Activated gamma-delta T cell treated with Interleukin-2 at 50 U/mL for 16 hours (primary cell): ENCODE results near the gene DNAJC18.

Experiments used
- DNase-seq: peaks from one replicate; pipeline ENCODE4 v3.0.0-alpha.2; 2020

DNAJC18 gene

DNA sequence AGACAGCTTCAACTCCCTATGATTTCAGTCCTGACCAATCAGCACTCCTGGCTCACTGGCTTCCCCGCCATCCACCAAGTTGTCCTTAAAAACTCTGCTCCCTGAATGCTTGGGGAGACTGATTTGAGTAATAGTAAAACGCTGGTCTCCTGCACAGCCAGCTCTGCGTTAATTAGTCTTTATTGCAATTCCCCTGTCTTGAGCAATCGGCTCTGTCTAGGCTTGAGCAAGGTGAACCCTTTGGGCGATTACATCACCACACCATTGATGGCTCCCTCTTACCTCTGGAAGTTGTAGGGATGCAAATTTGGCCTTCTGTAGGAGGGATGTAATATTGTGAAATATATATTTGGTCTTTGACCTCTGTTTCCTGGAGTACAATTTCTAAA lies 53.3 kb downstream of the DNAJC18 start:
- DNase-seq: no peak

DNA sequence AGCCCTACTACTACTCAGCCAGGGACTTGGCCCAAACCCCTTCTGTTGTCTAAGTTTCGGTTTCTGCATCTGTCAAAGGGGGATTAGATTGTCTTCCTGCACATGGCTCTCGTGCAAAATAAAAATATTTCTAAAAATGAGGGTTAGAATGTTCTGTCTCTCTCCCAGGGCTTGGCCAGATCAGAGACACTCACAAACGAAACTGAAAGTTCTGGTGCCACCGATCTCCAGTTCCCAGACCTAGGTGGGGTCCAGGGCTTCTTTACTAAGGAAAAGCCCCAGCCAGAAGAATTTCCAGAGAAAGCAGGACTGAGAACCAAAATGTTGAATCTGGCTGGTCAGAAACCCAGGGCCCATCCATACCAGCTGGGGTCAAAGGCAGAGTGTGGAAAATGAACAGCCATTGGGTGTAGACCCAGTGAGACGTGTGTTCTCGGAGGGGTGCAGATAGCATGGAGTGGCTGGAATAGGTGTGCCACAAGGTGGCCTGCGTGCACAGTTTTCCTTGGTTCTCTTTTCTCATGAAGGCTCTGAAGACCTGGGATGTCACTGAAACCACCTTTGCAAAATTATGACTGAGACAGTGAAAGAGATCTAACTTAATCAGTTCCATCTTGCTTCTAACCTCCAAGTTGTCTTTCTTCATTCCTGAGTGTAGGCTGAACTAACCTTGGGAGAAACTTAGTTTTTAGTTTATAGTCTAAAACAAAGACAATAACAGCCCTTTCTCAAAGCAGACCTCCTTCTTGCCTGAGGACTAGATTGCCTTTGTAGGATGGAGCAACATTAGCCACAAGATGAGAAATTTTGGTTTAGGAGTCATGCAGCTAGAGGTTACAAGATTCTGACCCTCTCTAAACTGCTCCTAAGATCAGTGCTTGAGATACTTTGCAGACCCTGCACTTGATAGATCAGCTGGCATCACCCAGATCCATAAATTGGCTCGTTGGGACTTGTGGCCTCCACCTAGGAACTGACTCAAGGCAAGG lies 54.0 kb downstream of the DNAJC18 start:
- no peak for DNase-seq

DNA sequence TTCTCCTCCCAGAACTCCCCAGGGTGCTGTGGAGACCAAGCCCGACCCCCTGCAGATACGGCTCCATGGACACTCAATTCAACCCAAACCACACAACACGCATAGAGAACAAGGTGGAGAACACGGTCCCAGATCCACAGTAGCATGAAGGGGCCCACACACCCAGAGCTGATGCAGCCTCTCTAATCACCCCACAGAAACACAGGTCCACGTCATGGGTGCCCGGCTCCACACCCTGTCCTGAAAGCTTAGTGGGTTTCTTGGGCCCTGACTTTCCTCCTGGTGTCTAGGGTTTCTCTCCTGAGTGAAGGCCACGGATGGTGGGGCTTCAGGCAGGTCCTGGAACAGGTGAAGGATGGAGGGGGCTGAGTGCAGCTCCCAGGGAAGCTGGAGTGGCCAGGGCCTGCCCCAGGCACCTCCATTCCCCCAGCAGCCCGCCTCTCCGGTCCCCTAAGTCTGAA lies 54.7 kb downstream of the DNAJC18 start:
- DNase-seq: no peak

DNA sequence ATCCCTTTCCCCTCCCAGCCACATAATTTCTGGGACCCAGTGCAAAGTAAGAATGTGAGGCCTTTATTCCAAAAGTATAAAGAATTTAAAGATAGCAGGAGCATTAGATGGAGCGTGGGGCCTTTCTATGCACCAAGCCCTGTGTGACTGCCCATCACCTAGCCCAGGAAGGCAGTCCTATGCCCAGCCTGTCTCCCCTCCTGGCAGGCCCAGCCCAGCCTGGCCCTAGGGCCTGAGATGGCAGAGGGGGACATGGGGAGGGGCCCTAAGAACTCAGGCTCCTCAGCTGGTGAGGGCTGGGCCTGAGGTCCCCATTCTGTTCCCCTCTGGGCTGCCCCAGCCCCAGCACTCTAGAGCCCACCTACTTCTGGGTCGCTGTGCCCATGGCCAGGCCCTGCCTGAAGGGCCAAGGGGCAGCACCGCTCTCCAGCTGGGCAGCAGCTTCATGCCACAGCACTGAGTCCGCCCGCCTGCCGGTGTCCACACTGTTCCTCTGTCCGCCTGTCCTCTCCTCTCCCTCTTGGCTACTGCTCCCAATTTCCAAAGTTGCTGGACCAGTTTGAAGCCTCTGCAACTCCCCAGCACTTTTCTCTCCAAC lies 55.2 kb downstream of the DNAJC18 start:
- DNase-seq: no peak

DNA sequence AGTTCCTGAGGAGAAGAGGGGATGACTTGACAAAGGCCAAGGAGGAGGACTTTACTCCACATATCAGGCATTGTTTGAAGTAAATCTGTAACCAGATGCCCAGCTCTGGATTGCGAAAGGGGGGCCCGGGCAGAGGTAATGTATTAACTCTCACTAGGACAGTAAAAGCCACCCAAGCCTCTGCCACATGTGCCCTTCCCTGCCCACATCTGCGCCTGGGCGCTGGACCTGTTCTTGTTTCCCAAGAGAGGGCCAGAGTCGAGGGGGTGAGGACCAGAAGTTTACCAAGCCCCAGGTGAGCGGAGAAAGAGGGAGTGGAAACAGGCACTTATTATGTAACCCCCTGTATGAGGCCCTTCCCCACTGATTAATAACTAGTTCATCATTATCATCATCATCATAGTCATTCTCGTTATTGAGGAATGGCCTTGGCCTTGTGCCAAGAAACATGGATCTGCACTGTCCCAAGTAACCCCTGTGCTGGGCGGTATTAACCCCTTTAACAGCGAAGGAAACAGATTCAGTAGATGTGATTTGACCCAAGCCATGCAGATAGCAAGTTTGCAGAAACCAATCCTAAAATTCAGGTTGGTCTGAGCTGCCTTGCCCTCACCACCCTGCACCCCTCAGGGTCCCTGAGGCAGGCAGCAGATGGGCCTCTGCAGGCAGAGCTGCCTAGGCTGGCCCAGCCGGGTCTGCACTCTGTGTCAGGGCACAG lies 55.9 kb downstream of the DNAJC18 start, which contains the start of gene SLC23A1:
TSS of gene SLC23A1 (minus strand) at position 23 of the 718 bp plus-strand sequence. CDS start 44 bp downstream, outside the sequence.
- DNase-seq: no peak

GRCh38 chr5:139382807-139383206 lies 56.5 kb downstream of the DNAJC18 start:
- DNase-seq: no peak

GRCh38 chr5:139381837-139382761 lies 57.2 kb downstream of the DNAJC18 start:
- DNase-seq: no peak

GRCh38 chr5:139379626-139380449 lies 59.5 kb downstream of the DNAJC18 start:
- no peak for DNase-seq

- DNase-seq: no peak
Observed at GRCh38 chr5:139378941-139379361, 60.4 kb downstream of the DNAJC18 start.

- DNase-seq: no peak
Observed at GRCh38 chr5:139378101-139378825, 61.1 kb downstream of the DNAJC18 start.

- DNase-seq: no peak
Observed at GRCh38 chr5:139377226-139377625, 62.1 kb downstream of the DNAJC18 start.

DNA sequence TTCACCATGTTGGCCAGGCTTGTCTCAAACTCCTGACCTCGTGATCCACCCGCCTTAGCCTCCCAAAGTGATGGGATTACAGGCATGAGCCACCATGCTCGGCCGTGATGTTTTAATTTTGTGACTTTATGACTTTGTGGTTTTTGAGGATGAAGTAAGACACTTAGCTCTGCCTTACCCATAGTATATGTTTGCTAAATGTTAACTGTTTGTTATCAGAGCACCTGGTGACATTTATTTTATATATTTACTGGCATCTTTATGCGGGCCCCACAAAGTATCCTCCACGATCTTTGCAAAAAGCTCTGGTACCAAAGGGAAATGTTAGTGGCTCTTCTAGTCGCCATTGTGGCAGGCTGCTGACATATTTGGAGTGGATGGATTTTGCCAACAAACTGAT lies 63.0 kb downstream of the DNAJC18 start:
- DNase-seq: no peak

- DNase-seq: no peak
Observed at GRCh38 chr5:139374909-139375308, 64.4 kb downstream of the DNAJC18 start.

DNA sequence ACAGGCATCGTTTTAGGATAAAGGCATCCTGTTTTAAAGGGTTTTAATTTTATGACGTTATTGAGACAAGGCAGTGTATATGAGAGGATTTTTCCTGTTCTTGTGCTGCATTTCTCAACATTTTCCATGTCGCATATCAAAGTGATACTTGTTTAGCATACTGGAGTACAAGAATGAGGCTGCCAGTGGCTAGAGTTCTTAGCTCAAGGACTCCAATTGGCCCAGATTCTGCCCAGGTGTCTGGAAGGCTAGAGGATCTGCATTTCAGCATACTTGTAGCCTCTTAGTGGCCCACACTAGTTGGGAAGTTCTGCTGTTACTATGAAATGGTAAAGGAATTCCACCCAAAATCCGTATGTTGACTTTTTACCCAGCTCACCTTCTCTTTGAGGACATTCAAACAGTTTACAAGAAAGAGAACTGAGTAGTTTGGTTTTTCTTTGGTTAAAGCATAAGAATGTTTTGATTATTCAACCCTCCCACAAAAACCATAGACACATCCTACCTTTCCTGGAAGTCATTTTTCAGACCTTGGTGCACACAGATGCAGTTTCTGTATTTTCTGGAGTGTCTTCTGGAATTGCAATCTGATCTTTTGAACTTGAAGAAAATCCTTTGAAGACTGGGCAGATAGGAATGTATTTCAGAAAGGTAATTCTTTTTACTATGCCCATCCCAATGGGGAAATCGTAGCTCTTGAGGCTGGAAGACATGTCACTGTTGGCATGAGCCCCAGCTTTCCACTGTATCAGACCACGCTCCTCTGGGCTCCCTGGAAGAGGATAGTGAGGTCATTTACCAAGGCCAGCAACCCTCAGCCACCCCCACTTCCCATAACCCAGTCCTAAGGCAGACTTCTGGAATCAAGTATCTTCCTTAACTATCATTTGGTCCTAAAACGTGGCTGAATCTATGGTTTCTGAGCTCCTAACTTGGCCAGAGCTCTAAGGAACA lies 67.6 kb downstream of the DNAJC18 start:
- DNase-seq: no peak

- no peak for DNase-seq
Observed at GRCh38 chr5:139369181-139369580, 70.1 kb downstream of the DNAJC18 start.

DNA sequence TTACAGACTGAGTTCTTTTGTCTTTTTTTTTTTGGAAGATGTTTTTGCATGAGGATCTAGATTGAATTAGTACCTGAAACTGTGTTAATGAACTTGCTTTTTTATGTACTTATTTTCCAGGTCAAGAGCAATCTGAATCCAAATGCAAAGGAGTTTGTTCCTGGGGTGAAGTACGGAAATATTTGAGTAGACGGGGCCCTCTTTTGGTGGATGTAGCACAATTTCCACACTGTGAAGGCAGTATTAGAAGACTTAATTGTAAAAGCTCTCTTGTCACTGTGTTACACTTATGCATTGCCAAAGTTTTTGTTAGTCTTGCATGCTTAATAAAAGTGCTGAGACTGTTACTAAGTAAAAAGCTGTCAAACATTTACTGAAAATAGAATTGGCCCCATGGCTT lies 70.7 kb downstream of the DNAJC18 start:
- no peak for DNase-seq

DNA sequence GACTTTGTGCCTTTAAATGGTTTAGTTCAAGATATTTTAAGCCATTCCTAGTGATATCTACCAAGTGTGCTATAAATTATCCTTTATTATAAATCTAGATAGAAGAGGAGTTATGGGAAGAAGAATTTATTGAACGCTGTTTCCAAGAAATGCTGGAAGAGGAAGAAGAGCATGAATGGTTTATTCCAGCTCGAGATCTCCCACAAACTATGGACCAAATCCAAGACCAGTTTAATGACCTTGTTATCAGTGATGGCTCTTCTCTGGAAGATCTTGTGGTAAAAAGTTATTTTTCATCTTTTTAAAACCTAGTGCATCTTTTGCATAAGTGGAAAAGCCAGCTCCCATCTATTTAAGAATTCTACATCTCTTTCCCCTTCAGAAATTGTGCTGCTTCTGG lies 74.9 kb downstream of the DNAJC18 start:
- DNase-seq: no peak

DNA sequence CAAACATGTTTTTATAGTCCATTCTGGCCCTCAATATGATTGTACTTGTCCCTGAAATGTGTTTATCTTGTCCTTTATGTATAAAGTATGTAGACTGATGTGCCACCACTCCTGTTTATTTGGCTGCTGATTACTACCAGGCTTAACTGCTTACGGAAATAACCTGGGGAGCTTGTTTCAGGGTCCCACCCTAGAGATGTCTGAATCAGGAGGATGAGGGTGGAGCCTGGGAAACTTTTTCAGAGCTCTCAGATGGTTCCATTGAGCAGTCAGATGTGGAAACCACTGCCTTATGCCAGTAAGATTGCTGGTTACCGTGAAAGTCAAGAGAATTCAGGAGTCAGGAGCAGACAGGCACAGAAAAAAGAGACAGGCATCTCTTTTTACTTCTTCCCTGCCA lies 75.4 kb downstream of the DNAJC18 start:
- no peak for DNase-seq

DNA sequence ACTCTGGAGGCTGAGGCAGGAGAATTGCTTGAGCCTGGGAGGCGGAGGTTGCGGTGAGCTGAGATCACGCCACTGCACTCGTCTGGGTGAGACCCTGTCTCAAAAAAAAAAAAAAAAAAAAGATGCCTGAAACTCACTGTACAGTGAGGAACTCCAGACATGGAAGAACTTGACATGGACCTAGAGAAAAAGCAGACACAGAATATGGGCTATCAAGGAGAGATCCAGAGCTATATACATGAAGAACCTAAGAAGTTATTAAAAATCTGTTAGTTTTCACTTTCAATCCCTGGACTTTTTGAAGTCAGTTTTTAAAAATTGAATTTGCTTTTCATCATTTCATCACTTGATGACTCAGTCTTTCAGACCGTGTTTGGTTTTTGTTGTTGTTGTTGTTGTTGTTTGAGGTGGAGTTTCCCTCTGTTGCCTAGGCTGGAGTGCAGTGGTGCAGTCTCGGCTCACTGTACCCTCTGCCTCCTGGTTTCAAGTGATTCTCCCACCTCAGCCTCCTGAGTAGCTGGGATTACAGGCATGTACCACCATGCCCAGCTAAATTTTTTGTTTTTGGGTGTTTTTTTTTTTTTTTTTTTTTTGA lies 77.4 kb downstream of the DNAJC18 start:
- DNase-seq: no peak
